H1 (cell line): ENCODE data around the gene EXOC6. TPM values are rescaled to one million over a fixed set of nuclear protein-coding genes. Genes with fewer than 3 reads are reported as not detected.

ENCODE experiments used
- CTCF ChIA-PET: fragments of 300-600 bp; sonication (Branson Sonifier 250); formaldehyde crosslinking; loops from one replicate; lab custom pipeline; 2021; ENCODE audit not compliant: partially characterized antibody; lab: Charles Lee
- POLR2A ChIA-PET: fragments of 300-600 bp; sonication (Branson Sonifier 250); formaldehyde crosslinking; loops from one replicate; lab custom pipeline; 2021; ENCODE audit warnings: inconsistent platforms; ENCODE audit not compliant: partially characterized antibody; lab: Charles Lee
- DNase-seq, 2 experiments: peaks; one replicate each; pipeline versions ENCODE4 v3.0.0 to v3.0.0-alpha.2; 2010 to 2022; ENCODE audit warnings: low spot score in 2 of 2, low read depth in 1 of 2, mixed read lengths in 1 of 2
- FAIRE-seq: peaks from 2 replicates; lab custom pipeline; 2011; peaks lifted over from hg19 to GRCh38; lab: Jason Lieb, UNC
- H2AFZ ChIP-seq: 2 replicates; pipeline ENCODE4 v1.8.1; 2012; ENCODE audit warnings: low read length, inconsistent platforms
- H2AK5ac ChIP-seq: 2 replicates; pipeline ENCODE4 v1.6.1; 2013; ENCODE audit warnings: low read depth, low read length
- H2BK120ac ChIP-seq: replicated peaks from 2 replicates; pipeline ENCODE3; 2013; ENCODE audit warnings: low read depth, low read length, inconsistent platforms
- H2BK12ac ChIP-seq: 2 replicates; pipeline ENCODE4 v1.6.1; 2013; ENCODE audit warnings: low read depth, low read length
- H2BK15ac ChIP-seq: 2 replicates; pipeline ENCODE4 v1.6.1; 2013; ENCODE audit warnings: low read length
- H2BK20ac ChIP-seq: 2 replicates; pipeline ENCODE4 v1.6.1; 2013; ENCODE audit warnings: low read length
- H2BK5ac ChIP-seq: 2 replicates; pipeline ENCODE4 v1.6.1; 2013; ENCODE audit warnings: low read depth, low read length
- H3K14ac ChIP-seq: 2 replicates; pipeline ENCODE4 v1.6.1; 2013; ENCODE audit warnings: inconsistent platforms; ENCODE audit not compliant: insufficient read length
- H3K18ac ChIP-seq: 2 replicates; pipeline ENCODE4 v1.6.1; 2013; ENCODE audit warnings: low read length; ENCODE audit errors: extremely low read depth
- H3K23ac ChIP-seq: 2 replicates; pipeline ENCODE4 v1.6.1; 2013; ENCODE audit warnings: inconsistent platforms; ENCODE audit not compliant: insufficient read length
- H3K23me2 ChIP-seq: 2 replicates; pipeline ENCODE4 v1.6.1; 2013; ENCODE audit warnings: low read depth, low read length
- H3K27ac ChIP-seq: 2 replicates; pipeline ENCODE4 v1.6.1; 2011; ENCODE audit warnings: low read depth, low read length, inconsistent platforms
- H3K27me3 ChIP-seq, 4 experiments: replicated peaks in 1 of 4; 1 replicate in 1 of 4; 2 replicates in 3 of 4; pipeline versions ENCODE4 v1.6.1 to v1.8.1; 2011 to 2013; ENCODE audit warnings: low read length in 3 of 4, mild to moderate bottlenecking in 3 of 4, inconsistent platforms in 2 of 4, mixed read lengths in 2 of 4, moderate library complexity in 1 of 4; ENCODE audit not compliant: control insufficient read depth in 3 of 4, insufficient read depth in 3 of 4; ENCODE audit errors: extremely low read depth in 1 of 4
- H3K36me3 ChIP-seq, 4 experiments: 2 replicates each; pipeline versions ENCODE4 v1.6.1 to v1.8.1; 2011 to 2013; ENCODE audit warnings: mild to moderate bottlenecking in 4 of 4, low read length in 3 of 4, moderate library complexity in 2 of 4, control low read depth in 1 of 4, inconsistent platforms in 1 of 4; ENCODE audit not compliant: insufficient read depth in 4 of 4, control insufficient read depth in 2 of 4
- H3K4ac ChIP-seq: replicated peaks from 2 replicates; pipeline ENCODE3; 2013; ENCODE audit warnings: low read length, low read depth, mixed read lengths, inconsistent platforms; ENCODE audit not compliant: insufficient read length
- H3K4me1 ChIP-seq, 4 experiments: replicated peaks in 1 of 4; 1 replicate in 1 of 4; 2 replicates in 3 of 4; pipeline versions ENCODE4 v1.6.1 to v1.8.1; 2011 to 2013; ENCODE audit warnings: low read length in 3 of 4, inconsistent platforms in 2 of 4, mixed read lengths in 1 of 4; ENCODE audit not compliant: insufficient read depth in 4 of 4, control insufficient read depth in 3 of 4
- H3K4me2 ChIP-seq, 2 experiments: 2 replicates each; pipeline versions ENCODE4 v1.6.1 to v1.8.1; 2011 to 2013; ENCODE audit warnings: low read depth in 2 of 2, low read length in 2 of 2, control low read depth in 1 of 2, inconsistent platforms in 1 of 2, mild to moderate bottlenecking in 1 of 2; ENCODE audit not compliant: insufficient read depth in 1 of 2
- H3K4me3 ChIP-seq, 4 experiments: fragments of 200-600, 300-600 bp in 1 of 4; sonication (generic), shearing (Covaris generic), sonication (Bioruptor Twin) in 1 of 4; 2 replicates each; pipeline versions ENCODE4 v1.5.1 to v1.8.1; 2011 to 2016; ENCODE audit warnings: low read length in 4 of 4, low read depth in 3 of 4, control low read depth in 2 of 4, inconsistent platforms in 2 of 4, mild to moderate bottlenecking in 2 of 4, mixed read lengths in 1 of 4, moderate library complexity in 1 of 4; ENCODE audit not compliant: insufficient read depth in 2 of 4; ENCODE audit errors: extremely low read depth in 1 of 4
- H3K56ac ChIP-seq: replicated peaks from 2 replicates; pipeline ENCODE3; 2013; ENCODE audit warnings: low read depth, mild to moderate bottlenecking, mixed read lengths, low read length, inconsistent platforms; ENCODE audit not compliant: insufficient read length
- H3K79me1 ChIP-seq: 2 replicates; pipeline ENCODE4 v1.6.1; 2013; ENCODE audit warnings: low read depth, low read length, control low read depth
- H3K79me2 ChIP-seq, 2 experiments: 2 replicates each; pipeline versions ENCODE4 v1.6.1 to v1.8.1; 2012 to 2013; ENCODE audit warnings: low read length in 2 of 2, mild to moderate bottlenecking in 2 of 2, inconsistent platforms in 1 of 2; ENCODE audit not compliant: insufficient read depth in 2 of 2, control insufficient read depth in 1 of 2
- H3K9ac ChIP-seq, 4 experiments: replicated peaks in 1 of 4; 1 replicate in 1 of 4; 2 replicates in 3 of 4; pipeline versions ENCODE4 v1.6.1 to v1.8.1; 2011 to 2013; ENCODE audit warnings: low read depth in 3 of 4, low read length in 3 of 4, control low read depth in 2 of 4, mild to moderate bottlenecking in 2 of 4, moderate library complexity in 2 of 4, inconsistent platforms in 1 of 4; ENCODE audit errors: extremely low read depth in 1 of 4
- H3K9me3 ChIP-seq, 2 experiments: 2 replicates each; pipeline versions ENCODE4 v1.6.1 to v1.8.1; 2012 to 2013; ENCODE audit warnings: mild to moderate bottlenecking in 2 of 2, moderate library complexity in 2 of 2, control low read depth in 1 of 2, inconsistent platforms in 1 of 2, low read depth in 1 of 2, low read length in 1 of 2, mixed read lengths in 1 of 2; ENCODE audit not compliant: insufficient read depth in 2 of 2
- H4K20me1 ChIP-seq, 2 experiments: replicated peaks in 1 of 2; 2 replicates each; pipeline versions ENCODE3 to v1.8.1; 2011 to 2013; ENCODE audit warnings: inconsistent platforms in 2 of 2, low read length in 2 of 2, mild to moderate bottlenecking in 1 of 2; ENCODE audit not compliant: insufficient read depth in 2 of 2, control insufficient read depth in 1 of 2
- H4K5ac ChIP-seq: 2 replicates; pipeline ENCODE4 v1.6.1; 2013; ENCODE audit warnings: low read length, low read depth, mixed read lengths, inconsistent platforms; ENCODE audit not compliant: insufficient read length
- H4K8ac ChIP-seq: 2 replicates; pipeline ENCODE4 v1.8.0; 2013; ENCODE audit warnings: mild to moderate bottlenecking, moderate library complexity, low read length, inconsistent platforms; ENCODE audit not compliant: insufficient read depth; ENCODE audit errors: extremely low read depth
- H4K91ac ChIP-seq: replicated peaks from 2 replicates; pipeline ENCODE3; 2013; ENCODE audit warnings: low read length, mixed read lengths, inconsistent platforms; ENCODE audit not compliant: insufficient read length
- SP1 ChIP-seq: IDR thresholded peaks from 2 replicates; pipeline ENCODE4 v1.6.1; 2011; ENCODE audit warnings: low read depth, low read length
- WGBS, 2 experiments: shearing (Covaris generic) in 1 of 2; methylation state at CpG; one replicate each; pipeline versions ENCODE4 v1.1.6 to v1.1.7; 2013 to 2015; ENCODE audit warnings: low lambda C conversion rate in 2 of 2, mixed read lengths in 2 of 2, inconsistent platforms in 1 of 2, low coverage in 1 of 2, missing lambda C conversion rate in 1 of 2; ENCODE audit not compliant: insufficient replicate concordance in 2 of 2, insufficient coverage in 1 of 2, insufficient read length in 1 of 2; ENCODE audit errors: extremely low coverage in 1 of 2, missing lambda C conversion rate in 1 of 2; 5-methylcytosine and 5-hydroxymethylcytosine counted together
- polyA plus RNA-seq, 7 experiments: library from polyadenylated mRNA; depleted of rRNA in 3 of 7; stranded (reverse) in 5 of 7; unstranded in 2 of 7; fragments of >200 nt in 5 of 7; fragments of 200-250 nt in 2 of 7; gene quantifications; 1 replicate in 5 of 7; 2 replicates in 1 of 7; 4 replicates in 1 of 7; pipeline versions ENCODE4 v1.2.1 to v1.2.3, GENCODE V29; 2011 to 2013; ENCODE audit warnings: missing spikeins in 2 of 7, mixed read lengths in 2 of 7
- total RNA-seq: library from RNA; stranded (reverse); fragmentation: NEBNext Ultra II Directional; extraction: Animal tissue kit (Norgen Biotek cat#: 25700); gene quantifications from 2 replicates; pipeline ENCODE4 v1.2.1, GENCODE V29; 2021

The EXOC6 gene
- total and polyA plus RNA-seq, 2 of the 8 experiments (the other 6 are each of a cell fraction or from before 2014, with no cell fraction given) = 1.7 to 4.5 TPM

DNA sequence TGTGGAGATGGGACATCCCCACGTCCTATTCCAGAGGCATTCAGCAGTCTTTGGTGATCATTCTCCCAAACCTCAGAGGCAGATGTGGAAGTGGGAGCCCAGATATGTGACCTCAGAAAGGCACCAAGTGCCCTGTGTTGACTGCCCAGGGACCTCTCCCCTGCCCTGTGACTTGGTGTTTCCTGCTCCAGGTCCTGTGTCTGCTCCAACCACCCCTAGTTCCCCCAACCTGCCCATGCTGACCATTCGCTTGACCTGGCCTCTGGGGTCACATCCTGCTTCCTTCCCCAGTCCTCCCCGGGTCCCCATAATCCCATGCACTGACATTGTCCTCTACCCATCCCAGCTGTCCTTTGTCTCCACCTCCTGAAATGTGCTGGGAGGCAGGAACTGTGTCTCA is 233.0 kb downstream of the EXOC6 start:
- Histone ChIP-seq H2AK5ac (0 out of 2 replicates have a peak overlapping the region, but pooled peaks have one; percentile 45), H2BK5ac (no peak overlapping the region), H4K20me1 (no peaks in the 10 kb centered on the region), H4K5ac (no peak overlapping the region), H3K56ac (no peak overlapping the region), H2AFZ (no peak overlapping the region), H3K4ac (no peak overlapping the region), H2BK120ac (peak overlapping the region; percentile 68), H2BK15ac (no peak overlapping the region; the same call in 1 of the 2 replicates), H3K36me3 (peaks cover 0 to 21% (median 0%) of the 10 kb centered on the region in 4 experiments; a peak in 2 of 8 replicates), H3K4me1 (peaks cover 0 to 3% (median 2%) of the 10 kb centered on the region in 4 experiments; a peak in 3 of 7 replicates), H4K91ac (peak overlapping the region; percentile 34), H3K27ac (no peak overlapping the region), H3K23me2 (no peaks in the 10 kb centered on the region), H3K4me3 (no peak overlapping the region), H3K79me1 (no peaks in the 10 kb centered on the region), H3K23ac (no peak overlapping the region), H4K8ac (no peak overlapping the region), H2BK12ac (peak overlapping the region; percentile 62; the same call in 1 of the 2 replicates), H3K4me2 (no peak overlapping the region), H3K27me3 (peaks cover 3 to 9% (median 7%) of the 10 kb centered on the region in 4 experiments; a peak in 6 of 7 replicates), H3K18ac (0 out of 2 replicates have a peak overlapping the region, but pooled peaks have one; percentile 24), H3K79me2 (no peaks in the 10 kb centered on the region), H2BK20ac (peak overlapping the region; percentile 51), H3K14ac (no peak overlapping the region), H3K9ac (no peak overlapping the region), H3K9me3 (no peaks in the 10 kb centered on the region)
- 85% methylated on average over 3 of the region's 3 CpGs; no CpG with 5 or more reads in 1 of the 2 experiments for WGBS, 2 experiments
- CTCF ChIA-PET = interaction anchor here (0.6 to 18.5 kb wide), 25 partner anchors 10 to 271 kb away, joined by 3 to 363 read pairs (median 5); no protein-coding TSS in a partner anchor
- POLR2A ChIA-PET = no interaction called here
- FAIRE-seq = no peak
- no peak for DNase-seq
- TF ChIP-seq SP1 = no peak
